ENCODE results near the gene CAMK1D.
"Not testable (repeated sequence)": the region's sequence is repeated elsewhere in the genome, so short reads cannot be mapped to it uniquely, and the experiment has no call there.

Gene CAMK1D

GRCh38 chr10:12348870-12349628 is at the start of gene CAMK1D:
CAMK1D (plus strand) TSS chr10:12349547.
- no peak within 1 kb of the TSS for H3K27ac ChIP-seq
- peak; percentile 12 for DNase-seq (ENCODE audit: low read depth, low spot score)

- H3K27ac ChIP-seq; DNase-seq (ENCODE audit: low read depth, low spot score): not testable (repeated sequence)
Measured at GRCh38 chr10:12301036-12301435, 48.3 kb upstream of the CAMK1D start.

DNA sequence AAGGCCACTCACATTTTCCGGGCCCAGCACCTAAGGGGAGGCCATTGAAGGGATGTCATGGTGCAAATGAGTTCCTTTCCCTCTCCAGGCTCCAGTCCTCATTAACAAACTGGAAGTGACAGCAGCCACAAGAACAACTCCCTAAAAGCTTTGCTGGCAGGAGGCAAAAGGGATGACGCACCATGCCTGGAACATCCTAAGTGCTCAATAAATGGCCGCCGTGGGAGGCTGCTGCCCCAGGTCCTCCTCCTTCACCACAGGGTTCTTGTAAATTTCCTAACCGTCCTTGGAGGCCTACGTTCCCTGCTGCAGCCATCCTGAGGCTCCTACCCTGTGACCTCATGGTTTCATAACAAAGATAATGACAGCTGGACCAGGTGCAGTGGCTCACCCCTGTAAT is 41.3 kb upstream of the CAMK1D start:
- no peak overlapping the region for H3K27ac ChIP-seq
- DNase-seq (ENCODE audit: low read depth, low spot score) = no peak

DNA sequence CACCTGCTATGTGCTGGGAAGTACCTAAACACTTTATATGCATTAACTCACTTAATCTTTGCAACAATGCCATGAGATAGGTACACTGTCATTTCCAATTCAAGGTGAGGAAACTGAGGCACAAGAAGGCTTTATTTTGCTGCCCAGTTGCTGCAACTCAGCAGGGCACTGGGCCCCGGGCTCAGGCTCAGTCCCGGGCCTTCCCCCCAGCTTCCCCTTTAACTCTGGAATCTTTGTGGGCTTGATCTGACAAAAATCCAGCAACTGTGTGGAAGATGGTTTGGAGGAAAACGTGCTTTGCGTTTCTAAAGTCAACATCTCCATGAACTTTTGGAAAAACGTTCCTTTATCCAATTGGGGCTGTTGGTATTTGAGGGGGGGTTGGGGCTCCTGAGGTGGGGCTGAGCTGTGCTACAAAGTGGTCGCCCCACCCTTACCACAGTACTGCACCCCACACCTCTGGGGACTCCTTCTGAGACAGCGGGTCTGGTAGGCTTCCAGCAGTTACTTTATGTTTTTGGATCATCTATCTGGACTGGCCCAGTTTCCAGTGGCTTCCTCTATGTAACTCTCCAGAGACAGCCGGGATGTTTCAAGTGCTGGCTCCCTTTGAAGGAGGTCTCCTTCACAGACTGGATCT is 40.5 kb upstream of the CAMK1D start:
- H3K27ac ChIP-seq = no peak overlapping the region
- DNase-seq (ENCODE audit: low read depth, low spot score) = no peak

DNA sequence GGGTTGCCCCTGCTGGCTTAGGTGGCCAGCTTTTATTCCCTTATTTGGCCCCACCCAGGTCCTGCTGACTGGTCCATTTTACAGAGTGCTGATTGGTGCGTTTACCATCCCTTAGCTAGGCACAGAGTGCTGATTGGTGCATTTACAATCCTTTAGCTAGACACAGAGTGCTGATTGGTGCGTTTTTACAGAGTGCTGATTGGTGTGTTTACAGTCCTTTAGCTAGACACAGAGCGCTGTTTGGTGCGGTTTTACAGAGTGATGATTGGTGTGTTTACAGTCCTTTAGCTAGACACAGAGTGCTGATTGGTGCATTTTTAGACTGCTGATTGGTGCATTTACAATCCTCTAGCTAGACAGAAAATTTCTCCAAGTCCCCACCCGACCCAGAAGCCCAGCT is 39.6 kb upstream of the CAMK1D start:
- H3K27ac ChIP-seq; DNase-seq (ENCODE audit: low read depth, low spot score): not testable (repeated sequence)

GRCh38 chr10:12314836-12315235 is 34.5 kb upstream of the CAMK1D start:
- no peak for DNase-seq (ENCODE audit: low read depth, low spot score)
- no peak overlapping the region for H3K27ac ChIP-seq

- H3K27ac ChIP-seq = no peak overlapping the region
- no peak for DNase-seq (ENCODE audit: low read depth, low spot score)
Measured at GRCh38 chr10:12319076-12319475, 30.3 kb upstream of the CAMK1D start.

DNA sequence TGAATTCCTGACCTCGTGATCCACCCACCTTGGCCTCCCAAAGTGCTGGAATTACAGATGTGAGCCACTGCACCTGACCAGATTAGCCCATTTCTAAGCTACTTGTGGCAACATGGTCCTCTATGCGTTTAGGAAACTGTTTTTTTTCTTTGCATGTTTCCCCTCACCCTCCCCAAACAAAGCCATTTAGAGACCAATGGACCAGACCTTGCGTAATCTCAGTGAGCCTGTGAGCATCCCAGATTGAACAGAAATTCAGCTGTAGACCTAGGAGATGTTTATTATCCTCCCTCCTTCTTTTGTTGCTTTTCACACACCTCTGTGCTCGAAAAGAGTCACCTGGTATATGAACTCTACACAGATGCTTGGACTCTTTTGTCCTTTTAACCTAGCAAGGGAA is 28.5 kb upstream of the CAMK1D start:
- no peak overlapping the region for H3K27ac ChIP-seq
- DNase-seq (ENCODE audit: low read depth, low spot score) = no peak

DNA sequence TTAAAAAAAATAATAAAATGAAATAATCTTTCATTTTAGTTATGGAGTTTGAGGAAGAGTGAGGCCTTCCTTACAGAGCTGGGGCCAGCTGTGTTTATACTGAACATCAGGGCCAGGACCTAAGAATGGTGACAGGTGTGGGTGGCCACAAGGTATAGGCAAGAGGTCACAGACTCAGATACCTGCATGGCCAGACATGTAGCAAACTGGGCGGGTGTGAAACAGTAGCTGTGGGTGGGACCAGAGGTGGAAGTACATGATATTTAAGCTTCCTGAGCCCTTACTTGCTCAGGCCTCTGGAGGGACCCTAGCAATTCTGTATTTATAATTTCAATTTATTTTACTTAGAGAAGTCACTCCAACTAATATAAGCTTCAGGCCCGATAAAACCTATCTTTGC is 27.7 kb upstream of the CAMK1D start:
- peak; percentile 18 for DNase-seq (ENCODE audit: low read depth, low spot score)

GRCh38 chr10:12322583-12323131 is 26.7 kb upstream of the CAMK1D start:
- no peak for DNase-seq (ENCODE audit: low read depth, low spot score)
- no peak overlapping the region for H3K27ac ChIP-seq

More for the DNA sequence above, 27.7 kb upstream of the CAMK1D start:
- H3K27ac ChIP-seq = no peak overlapping the region

GRCh38 chr10:12324530-12324929 is 24.8 kb upstream of the CAMK1D start:
- DNase-seq (ENCODE audit: low read depth, low spot score) = no peak
- no peak overlapping the region for H3K27ac ChIP-seq

DNA sequence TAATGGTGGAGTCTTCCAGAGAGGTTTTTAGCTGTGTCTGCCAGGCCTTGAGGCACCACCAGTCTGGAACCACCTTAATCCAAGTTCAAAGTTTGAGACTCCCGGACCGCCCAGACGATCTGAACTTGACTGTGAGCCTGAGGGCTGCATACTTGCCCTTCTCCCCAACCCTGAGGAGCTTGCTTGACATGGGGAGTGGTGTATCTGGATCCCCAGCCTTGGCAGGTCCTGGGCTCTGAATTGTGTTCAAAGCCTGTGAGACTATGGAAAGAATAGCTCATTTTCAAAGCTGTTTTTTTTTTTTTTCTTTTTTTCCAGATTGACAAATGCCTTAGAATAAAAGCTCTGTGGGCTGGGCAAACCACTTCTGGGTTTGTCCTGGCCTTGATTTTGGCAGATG is 22.3 kb upstream of the CAMK1D start:
- H3K27ac ChIP-seq = no peak overlapping the region
- no peak for DNase-seq (ENCODE audit: low read depth, low spot score)

- H3K27ac ChIP-seq = no peak overlapping the region
- no peak for DNase-seq (ENCODE audit: low read depth, low spot score)
Measured at GRCh38 chr10:12327476-12327875, 21.9 kb upstream of the CAMK1D start.

- DNase-seq (ENCODE audit: low read depth, low spot score) = not testable (repeated sequence)
Measured at GRCh38 chr10:12328312-12328711, 21.0 kb upstream of the CAMK1D start.

GRCh38 chr10:12332572-12333379 is 16.6 kb upstream of the CAMK1D start:
- H3K27ac ChIP-seq = peak overlapping the region; percentile 70
- no peak for DNase-seq (ENCODE audit: low read depth, low spot score)

More at GRCh38 chr10:12328312-12328711, 21.0 kb upstream of the CAMK1D start:
- H3K27ac ChIP-seq = not testable (repeated sequence)

- DNase-seq (ENCODE audit: low read depth, low spot score) = peak; percentile 88
- peak overlapping the region; percentile 70 for H3K27ac ChIP-seq
Measured at GRCh38 chr10:12333380-12334185, 15.8 kb upstream of the CAMK1D start.

DNA sequence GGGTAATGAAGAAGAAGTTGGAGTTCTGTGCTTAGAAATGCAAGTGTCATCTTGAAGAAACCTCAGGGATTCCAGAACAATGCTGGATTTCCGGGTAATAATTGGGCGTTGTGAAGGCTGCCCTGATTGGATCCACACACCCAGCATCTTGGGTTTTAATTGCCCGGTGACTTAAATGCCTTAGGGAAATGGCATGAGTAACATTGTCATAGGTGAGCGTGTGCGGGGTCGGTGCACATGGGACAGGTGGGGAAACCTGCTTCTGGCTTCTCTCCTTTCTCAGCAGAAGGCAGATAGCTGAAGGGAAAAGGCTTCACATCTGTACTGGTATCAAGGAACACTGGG is 15.2 kb upstream of the CAMK1D start:
- peak overlapping the region; percentile 70 for H3K27ac ChIP-seq
- DNase-seq (ENCODE audit: low read depth, low spot score) = no peak

GRCh38 chr10:12335169-12335568 is 14.2 kb upstream of the CAMK1D start:
- not testable (repeated sequence) for DNase-seq (ENCODE audit: low read depth, low spot score); H3K27ac ChIP-seq

GRCh38 chr10:12337453-12338372 is 11.6 kb upstream of the CAMK1D start:
- no peak overlapping the region for H3K27ac ChIP-seq
- no peak for DNase-seq (ENCODE audit: low read depth, low spot score)
